ENCODE results near the gene GOLGA8F.
"Not testable (repeated sequence)": the region's sequence is repeated elsewhere in the genome, so short reads cannot be mapped to it uniquely, and the experiment has no call there.

Gene GOLGA8F, protein sequence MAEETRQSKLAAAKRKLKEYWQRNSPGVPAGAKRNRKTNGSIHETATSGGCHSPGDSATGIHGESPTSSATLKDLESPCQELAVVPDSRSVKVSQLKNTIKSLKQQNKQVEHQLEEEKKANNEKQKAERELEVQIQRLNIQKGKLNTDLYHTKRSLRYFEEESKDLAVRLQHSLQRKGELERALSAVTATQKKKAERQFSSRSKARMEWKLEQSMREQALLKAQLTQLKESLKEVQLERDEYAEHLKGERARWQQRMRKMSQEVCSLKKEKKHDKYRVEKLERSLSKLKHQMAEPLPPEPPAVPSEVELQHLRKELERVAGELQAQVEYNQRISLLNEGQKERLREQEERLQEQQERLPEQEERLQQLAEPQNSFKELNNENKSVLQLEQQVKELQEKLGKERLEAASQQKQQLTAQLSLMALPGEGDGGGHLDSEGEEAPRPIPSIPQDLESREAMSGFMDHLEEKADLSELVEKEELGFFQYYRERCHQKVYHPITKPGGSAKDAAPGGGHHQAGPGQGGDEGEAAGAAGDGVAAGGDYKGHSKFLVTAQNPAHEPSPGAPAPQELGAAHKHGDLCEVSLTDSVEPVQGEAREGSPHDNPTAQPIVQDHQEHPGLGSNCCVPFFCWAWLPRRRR

DNA sequence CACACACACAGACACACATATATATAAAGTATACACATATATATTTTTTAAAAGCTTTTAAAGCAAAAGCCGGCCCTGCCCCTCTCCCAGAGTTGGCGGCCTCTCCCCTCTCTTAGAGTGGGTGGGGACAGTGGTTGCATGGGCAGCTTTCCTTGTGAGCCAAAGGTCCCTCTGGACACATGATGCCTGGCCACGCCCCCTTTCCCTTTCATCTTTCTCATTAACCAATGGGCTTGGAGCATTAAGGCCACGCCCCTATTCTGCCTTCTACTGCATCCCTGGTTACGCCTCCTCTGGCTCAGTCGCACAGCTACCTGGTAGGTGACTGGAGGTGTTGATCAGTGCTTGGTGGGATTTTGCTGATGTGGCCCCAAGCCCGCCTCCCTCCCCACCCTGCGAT, at the start of gene GOLGA8F:
TSS of gene GOLGA8F (plus strand) at position 301 of the 400 bp plus-strand sequence. CDS start at position 399, 98 bp downstream.
- not testable (repeated sequence) for H3K36me3 Mint-ChIP-seq (ENCODE audit: low read depth); DNase-seq; H3K4me1 Mint-ChIP-seq (ENCODE audit: low read depth); H3K27me3 Mint-ChIP-seq; H3K27ac Mint-ChIP-seq; H3K4me3 Mint-ChIP-seq; H3K9me3 Mint-ChIP-seq

DNA sequence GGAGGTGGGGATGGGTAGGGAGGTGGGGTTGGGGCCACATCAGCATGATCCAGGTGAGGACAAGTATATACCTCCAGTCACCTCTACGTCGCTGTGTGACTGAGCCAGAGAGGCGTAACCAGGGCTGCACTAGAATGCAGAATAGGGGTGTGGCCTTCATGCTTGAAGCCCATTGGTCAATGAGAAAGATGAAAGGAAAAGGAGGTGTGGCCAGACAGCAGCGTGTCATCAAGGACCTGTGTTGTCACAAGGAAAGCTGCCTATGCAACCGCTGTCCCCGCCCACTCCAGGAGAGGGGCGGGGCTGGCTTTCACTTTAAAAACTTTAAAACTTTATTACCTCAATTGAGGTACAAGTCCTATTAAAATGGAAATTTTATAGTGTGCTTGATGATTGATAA, 20.5 kb upstream of the GOLGA8F start, which contains the start of gene GOLGA6L24:
TSS of gene GOLGA6L24 (minus strand) at position 101 of the 400 bp plus-strand sequence. CDS start at position 40, 61 bp downstream.
- not testable (repeated sequence) for H3K27me3 Mint-ChIP-seq; DNase-seq; H3K27ac Mint-ChIP-seq; H3K4me3 Mint-ChIP-seq; H3K4me1 Mint-ChIP-seq (ENCODE audit: low read depth); H3K36me3 Mint-ChIP-seq (ENCODE audit: low read depth); H3K9me3 Mint-ChIP-seq

DNA sequence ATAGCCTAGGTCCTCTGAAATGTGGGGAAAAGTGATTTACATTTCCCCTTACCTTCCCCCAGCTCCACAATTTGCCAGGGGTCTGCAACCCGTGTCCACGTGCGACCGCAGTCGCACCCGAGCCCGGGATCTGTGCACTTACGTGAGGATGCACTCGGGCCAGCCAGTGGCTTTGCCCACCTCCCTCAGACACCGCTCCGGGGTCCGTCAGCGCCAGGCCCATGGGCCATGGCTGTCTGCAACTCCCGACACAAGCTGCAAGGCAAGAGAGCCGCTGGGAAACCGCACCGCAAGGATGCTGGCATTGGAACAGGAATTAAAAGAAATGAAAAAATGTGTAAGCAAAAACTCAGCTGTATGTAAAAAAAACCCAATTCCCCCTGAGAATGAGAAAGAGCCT, 13.0 kb upstream of the GOLGA8F start:
- not testable (repeated sequence) for H3K36me3 Mint-ChIP-seq (ENCODE audit: low read depth); H3K4me3 Mint-ChIP-seq; H3K9me3 Mint-ChIP-seq; H3K27ac Mint-ChIP-seq; H3K4me1 Mint-ChIP-seq (ENCODE audit: low read depth); H3K27me3 Mint-ChIP-seq; DNase-seq

DNA sequence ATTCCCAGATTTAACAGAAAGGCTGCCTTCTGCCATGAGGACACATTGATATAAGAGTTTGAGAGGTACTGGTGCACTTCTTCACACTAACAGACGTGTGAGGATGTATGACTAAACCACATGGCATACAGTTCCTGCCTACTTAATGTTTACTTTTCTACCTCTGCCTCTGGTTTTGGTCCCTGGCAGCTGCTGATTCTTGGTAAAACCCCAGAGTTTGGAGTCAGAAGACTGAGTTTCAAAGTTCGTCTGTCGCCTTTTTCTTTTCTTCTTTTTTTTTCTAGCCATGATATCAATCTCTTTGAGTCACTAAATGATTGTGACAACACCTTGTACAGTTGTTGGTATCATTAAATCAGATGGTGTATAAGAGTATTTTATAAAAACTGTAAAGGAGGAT, 1.6 kb downstream of the GOLGA8F start:
- not testable (repeated sequence) for H3K27ac Mint-ChIP-seq; H3K4me3 Mint-ChIP-seq; DNase-seq; H3K9me3 Mint-ChIP-seq; H3K4me1 Mint-ChIP-seq (ENCODE audit: low read depth); H3K27me3 Mint-ChIP-seq; H3K36me3 Mint-ChIP-seq (ENCODE audit: low read depth)

DNA sequence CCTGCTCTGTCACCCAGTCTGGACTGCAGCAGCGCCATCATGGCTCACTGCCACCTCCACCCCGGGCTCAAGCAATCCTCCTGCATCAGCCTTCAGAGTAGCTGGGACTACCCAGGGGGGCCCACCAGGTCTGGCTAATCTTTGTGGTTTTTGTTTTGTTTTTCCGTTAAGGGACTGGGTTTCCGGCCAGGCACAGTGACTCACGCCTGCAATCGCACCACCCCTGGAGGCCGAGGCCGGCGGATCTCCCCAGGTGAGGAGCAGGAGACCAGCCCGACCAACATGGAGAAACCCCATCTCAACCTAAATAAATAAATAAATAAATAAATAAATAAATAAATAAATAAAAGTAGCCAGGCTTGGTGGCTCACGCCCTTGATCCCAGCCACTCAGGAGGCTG, 17.6 kb downstream of the GOLGA8F start:
- DNase-seq; H3K4me1 Mint-ChIP-seq (ENCODE audit: low read depth); H3K36me3 Mint-ChIP-seq (ENCODE audit: low read depth); H3K27me3 Mint-ChIP-seq; H3K9me3 Mint-ChIP-seq; H3K27ac Mint-ChIP-seq; H3K4me3 Mint-ChIP-seq: not testable (repeated sequence)

DNA sequence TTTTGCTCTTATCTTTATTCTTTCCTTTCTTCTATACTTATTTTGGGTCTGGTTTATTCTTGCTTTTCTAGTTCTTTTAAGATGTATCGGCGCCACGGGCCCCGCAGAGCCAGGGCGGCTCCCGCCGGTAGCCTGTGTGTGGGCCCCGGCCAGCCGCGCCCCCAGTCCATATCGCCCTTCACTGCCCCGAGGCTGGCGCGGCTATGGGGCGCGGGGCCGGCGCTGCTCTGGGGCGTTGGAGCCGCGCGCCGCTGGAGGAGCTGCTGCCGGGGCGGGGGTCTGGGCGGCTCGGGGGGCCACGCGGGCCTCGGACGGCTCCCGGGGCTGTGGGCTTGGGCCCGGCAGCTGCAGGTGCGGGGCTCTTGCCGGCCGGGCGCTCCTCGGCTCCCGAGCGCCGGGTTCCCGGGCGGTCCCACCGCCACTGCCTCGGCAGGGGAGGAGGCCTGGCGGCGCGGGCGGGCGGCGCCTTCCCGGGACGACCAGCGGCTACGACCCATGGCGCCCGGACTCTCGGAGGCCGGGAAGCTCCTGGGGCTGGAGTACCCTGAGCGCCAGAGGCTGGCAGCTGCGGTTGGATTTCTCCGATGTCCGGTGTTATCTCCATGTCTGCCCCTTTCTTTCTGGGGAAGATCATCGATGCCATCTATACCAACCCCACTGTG, 24.4 kb downstream of the GOLGA8F start:
- not testable (repeated sequence) for H3K27ac Mint-ChIP-seq; DNase-seq; H3K4me1 Mint-ChIP-seq (ENCODE audit: low read depth); H3K27me3 Mint-ChIP-seq; H3K4me3 Mint-ChIP-seq; H3K36me3 Mint-ChIP-seq (ENCODE audit: low read depth); H3K9me3 Mint-ChIP-seq

DNA sequence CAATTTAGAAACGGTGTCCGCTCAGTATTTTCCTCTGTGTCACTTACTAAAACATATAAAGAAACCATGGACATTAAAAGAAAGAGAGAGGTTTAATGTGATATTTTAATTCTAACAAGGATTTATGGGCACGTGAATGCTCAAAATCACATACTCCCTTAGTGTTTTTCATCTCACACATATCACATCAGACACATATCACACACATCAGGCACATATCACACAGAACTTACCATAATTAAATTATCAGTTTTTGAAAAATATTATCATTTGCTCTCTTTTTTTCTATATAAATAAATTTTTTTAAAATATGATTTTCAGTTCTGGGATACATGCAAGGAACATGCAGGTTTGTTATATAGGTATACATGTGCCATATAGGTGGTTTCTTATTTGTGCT, 42.0 kb downstream of the GOLGA8F start:
- not testable (repeated sequence) for DNase-seq; H3K27me3 Mint-ChIP-seq; H3K27ac Mint-ChIP-seq; H3K4me3 Mint-ChIP-seq; H3K9me3 Mint-ChIP-seq; H3K36me3 Mint-ChIP-seq (ENCODE audit: low read depth); H3K4me1 Mint-ChIP-seq (ENCODE audit: low read depth)

DNA sequence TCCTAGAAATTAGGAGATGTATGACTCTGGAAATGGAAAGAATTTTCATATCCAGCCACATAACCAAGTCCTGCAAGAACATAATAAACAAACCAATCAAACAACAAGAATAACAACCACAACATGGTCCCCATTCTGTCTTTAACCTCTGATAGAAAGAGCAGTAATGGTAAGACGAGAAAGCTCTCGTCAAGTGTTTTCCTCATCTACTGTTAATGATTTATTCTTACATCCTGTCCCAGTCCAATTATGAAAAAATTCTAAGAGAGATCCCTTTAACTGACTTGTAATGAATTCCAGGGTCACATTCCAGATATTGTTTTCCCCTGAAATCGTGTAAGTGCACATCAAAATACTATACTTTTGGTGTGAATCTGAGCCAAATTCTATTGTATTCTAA, 57.1 kb downstream of the GOLGA8F start:
- H3K9me3 Mint-ChIP-seq; H3K27me3 Mint-ChIP-seq; H3K36me3 Mint-ChIP-seq (ENCODE audit: low read depth); H3K27ac Mint-ChIP-seq; DNase-seq; H3K4me1 Mint-ChIP-seq (ENCODE audit: low read depth); H3K4me3 Mint-ChIP-seq: not testable (repeated sequence)

Data from activated T-cell treated with anti-CD3 and anti-CD28 coated beads, Interleukin-2, amount 50 U/mL, for 24 hours (primary cell).